Fibroblast of pulmonary artery (primary cell): ENCODE measurements around the gene C4orf50.

Source experiments
- DNase-seq: peaks from one replicate; pipeline ENCODE4 v3.0.0-alpha.2; 2010; ENCODE audit warnings: low read depth
- H3K4me3 ChIP-seq: replicated peaks from 2 replicates; pipeline ENCODE4 v1.5.1; 2011; ENCODE audit warnings: low read depth, mild to moderate bottlenecking, control low read depth, low read length, moderate library complexity
- TF ChIP-seq, protein P1 (sequence below): IDR thresholded peaks from 2 replicates; pipeline ENCODE4 v1.5.1; 2011; ENCODE audit warnings: mild to moderate bottlenecking, control low read depth, low read length, inconsistent platforms; ENCODE audit errors: missing control alignments

C4orf50 gene

DNA sequence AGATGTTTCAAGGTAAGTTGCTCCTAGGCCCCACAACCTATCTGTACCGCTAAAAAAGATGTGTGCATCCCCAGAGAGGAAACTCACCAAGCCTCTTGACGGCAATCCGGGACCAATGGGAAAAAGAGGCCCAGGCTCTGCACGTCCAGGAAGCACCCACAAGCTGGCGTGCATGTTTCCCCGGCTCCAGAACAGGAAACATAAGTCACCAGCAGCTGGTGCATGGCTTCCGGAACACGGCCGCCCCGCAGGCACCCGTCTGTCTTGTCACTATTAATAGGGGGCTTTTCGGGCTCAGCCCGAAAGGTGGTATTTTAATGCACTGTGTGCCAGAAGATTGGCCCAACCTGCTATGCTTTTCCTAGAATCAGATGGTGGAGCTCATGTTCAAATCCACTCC lies 147.5 kb downstream of the C4orf50 start:
- DNase-seq, result no peak
- no peak overlapping the region for H3K4me3 ChIP-seq
- TF ChIP-seq, protein P1, sequence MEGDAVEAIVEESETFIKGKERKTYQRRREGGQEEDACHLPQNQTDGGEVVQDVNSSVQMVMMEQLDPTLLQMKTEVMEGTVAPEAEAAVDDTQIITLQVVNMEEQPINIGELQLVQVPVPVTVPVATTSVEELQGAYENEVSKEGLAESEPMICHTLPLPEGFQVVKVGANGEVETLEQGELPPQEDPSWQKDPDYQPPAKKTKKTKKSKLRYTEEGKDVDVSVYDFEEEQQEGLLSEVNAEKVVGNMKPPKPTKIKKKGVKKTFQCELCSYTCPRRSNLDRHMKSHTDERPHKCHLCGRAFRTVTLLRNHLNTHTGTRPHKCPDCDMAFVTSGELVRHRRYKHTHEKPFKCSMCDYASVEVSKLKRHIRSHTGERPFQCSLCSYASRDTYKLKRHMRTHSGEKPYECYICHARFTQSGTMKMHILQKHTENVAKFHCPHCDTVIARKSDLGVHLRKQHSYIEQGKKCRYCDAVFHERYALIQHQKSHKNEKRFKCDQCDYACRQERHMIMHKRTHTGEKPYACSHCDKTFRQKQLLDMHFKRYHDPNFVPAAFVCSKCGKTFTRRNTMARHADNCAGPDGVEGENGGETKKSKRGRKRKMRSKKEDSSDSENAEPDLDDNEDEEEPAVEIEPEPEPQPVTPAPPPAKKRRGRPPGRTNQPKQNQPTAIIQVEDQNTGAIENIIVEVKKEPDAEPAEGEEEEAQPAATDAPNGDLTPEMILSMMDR, result no peak

DNA sequence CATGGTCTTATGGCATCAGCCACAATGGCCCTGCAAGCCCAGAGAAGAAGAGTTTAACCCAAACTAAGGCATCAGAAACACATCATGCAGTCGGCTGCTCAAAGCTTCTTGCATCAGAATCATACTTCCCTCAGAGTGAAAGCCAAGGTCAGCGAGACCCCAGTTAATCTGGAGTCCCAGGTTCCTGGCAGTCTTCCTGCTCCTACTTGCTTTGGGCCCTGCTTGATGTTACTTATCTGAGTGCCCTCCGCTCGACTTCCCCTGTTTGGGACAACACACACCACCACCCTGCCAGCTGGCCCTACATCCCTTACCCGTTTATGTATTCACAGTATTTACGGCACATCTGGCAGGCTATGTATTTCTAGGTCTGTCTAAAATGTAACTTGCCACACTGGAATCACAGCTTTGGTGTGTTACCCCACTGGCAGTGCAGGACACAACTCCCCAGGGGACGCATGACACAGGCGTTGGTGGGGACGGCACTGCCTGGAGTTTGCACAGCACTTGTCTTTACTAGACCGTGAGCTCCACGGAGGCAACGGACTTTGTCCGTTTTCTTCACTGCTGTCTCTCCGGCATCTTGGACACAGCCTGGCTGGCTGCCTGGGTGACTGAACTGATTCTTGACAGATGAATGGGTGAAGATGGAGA lies 148.1 kb downstream of the C4orf50 start:
- no peak overlapping the region for H3K4me3 ChIP-seq
- DNase-seq, result no peak
- TF ChIP-seq, protein P1, result no peak

DNA sequence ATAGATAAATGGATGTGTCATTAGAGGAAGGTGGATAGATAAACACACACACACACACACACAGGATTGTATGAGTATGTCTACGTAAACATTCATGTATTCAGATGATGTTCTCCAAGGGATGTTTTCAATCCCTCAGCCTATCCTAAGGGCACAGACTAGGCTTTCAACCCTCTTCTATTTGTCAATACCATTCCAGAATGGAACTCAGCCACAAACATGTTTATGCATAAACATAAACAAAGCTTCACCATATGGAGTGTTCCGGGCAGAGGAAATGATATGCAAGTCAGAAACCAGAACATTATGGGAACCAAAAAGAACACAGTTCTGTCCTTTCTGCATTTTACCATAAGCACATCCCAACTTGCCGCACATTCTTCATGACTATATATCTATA lies 150.4 kb downstream of the C4orf50 start:
- no peak overlapping the region for H3K4me3 ChIP-seq
- DNase-seq, result no peak
- TF ChIP-seq, protein P1, result no peak

DNA sequence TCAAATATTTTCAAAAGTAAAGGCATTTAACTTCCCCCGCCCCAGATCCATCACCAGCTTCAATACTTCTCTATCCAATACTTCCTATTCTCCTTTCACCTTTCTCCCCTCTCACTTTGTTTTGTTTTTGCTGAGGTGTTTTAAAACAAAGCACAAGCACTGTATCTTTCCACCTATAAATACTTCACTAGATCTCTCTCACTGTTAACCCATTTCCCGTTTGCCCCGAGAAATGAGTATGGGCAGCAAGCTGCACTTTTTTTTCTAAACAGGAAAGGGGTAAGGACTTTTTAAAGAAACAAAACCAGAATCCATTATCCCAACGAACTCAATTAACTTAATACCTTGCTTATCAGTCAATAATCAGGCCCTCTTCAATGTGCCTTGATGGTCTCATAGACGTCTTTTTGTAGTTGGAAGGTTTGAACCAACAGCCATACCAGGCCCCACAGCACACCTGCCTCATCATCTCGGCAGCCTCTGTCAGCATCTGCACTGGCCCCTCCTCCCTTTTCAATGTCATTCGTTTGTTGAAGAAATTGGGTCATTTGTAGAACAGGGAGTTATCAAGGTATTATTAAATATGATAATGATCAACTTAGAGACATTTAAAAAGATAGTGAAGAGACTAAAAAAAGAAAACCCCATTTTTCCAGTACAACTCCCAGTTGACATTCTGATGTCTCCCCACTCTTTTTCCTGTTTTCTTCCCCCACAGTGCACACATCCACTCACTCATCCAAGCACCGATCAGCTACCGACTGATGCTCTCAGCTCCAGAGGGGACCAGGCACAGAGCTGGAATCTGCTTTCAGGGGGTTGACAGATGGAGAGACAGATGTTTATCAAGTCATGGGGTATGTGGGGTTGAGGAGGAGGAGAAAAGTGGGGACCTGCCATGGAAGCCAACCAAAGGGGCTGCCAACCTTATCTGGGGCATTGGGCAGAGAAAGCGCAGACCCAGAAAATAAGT lies 151.1 kb downstream of the C4orf50 start:
- H3K4me3 ChIP-seq, result no peak overlapping the region
- no peak for DNase-seq
- TF ChIP-seq, protein P1, result no peak

DNA sequence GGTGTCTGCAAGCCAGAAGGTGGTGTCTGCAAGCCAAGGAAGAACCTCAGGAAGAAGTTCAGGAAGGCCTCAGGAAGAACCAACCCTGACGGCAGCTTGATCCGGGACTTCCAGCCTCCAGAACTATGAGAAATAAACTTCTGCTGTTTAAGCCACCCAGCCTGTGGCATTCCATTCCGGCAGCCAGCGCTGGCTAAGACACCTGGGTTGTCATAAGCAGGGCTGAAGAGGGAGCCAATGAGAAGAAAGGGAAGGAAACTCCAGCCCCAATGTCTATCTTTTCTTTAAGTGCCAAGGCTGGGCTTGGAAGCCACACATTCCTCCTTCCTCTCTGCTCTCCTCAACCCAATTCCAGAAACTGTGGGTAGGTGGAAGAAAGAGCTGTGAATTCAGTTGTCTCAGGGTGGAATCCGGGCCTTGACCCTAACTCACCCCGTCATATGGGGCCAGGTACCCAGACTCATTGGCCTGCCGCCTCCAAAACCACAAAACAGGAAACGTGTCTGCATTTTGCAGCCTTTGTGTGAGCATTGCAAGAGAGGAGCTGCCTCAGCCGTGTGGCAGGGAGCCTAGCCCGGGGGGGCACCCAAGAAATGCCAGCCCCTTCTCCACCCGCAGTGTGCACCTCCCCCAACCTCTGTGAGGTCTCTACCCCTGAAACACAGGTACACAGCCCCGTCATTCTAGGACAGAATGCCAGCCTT lies 152.2 kb downstream of the C4orf50 start:
- TF ChIP-seq, protein P1, result no peak
- DNase-seq, result no peak
- no peak overlapping the region for H3K4me3 ChIP-seq

DNA sequence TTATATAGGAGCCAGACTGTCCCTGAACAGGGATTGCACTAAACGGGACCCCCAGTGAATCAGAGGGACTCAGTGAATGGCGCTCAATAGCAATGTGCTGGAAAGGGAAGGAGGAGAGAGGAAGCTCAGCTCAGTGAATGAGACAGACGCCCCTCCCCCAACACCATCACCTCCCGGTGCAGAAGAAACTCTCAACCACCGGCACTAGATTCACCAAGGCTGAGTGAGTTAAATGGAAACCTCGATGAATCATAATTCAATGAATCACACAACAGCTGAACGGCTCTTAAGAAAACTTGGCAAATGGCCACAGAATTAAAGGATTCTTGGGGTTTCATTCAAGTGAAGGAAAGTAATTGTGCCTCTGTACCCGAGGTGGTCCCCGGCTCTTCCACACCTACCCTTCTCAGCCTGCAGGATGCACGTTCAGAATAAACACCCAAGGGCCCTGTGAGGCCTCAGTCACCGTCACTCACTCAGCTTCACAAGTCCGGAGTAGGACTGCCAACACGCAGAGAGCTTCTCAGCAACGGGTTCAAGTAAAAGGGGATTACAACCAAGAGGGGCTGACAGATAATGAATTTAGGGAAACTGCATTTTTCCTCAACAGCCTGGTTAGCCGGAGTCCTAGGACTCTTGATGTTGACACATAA lies 154.6 kb downstream of the C4orf50 start:
- DNase-seq, result peak; percentile 84
- TF ChIP-seq, protein P1, result no peak
- no peak overlapping the region for H3K4me3 ChIP-seq
